ENCODE results near the gene GSTM1. TPM values are rescaled to one million over a fixed set of nuclear protein-coding genes. Genes with fewer than 3 reads are reported as not detected.
"Not testable (repeated sequence)": the region's sequence is repeated elsewhere in the genome, so short reads cannot be mapped to it uniquely, and the experiment has no call there.

Gene GSTM1
- polyA plus RNA-seq, 3 donors, result 2.3 to 121 (median 105) TPM

DNA sequence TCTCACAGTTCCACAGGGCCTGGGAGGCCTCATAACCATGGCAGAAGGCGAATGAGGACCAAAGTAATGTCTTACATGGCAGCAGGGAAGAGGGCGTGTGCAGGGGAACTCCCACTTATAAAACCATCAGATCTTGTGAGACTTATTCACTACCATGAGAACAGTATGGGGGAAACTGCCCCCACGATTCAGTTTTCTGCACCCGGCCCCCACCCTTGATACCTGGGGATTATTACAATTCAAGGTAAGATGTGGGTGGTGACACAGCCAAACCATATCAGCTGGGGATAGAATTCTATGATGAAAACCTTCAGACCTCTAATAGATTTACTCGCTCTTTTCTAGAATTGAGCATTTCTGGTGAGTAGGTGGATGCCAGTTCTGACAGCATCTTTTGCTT is 6.8 kb downstream of the GSTM1 start:
- not testable (repeated sequence) for DNase-seq

DNA sequence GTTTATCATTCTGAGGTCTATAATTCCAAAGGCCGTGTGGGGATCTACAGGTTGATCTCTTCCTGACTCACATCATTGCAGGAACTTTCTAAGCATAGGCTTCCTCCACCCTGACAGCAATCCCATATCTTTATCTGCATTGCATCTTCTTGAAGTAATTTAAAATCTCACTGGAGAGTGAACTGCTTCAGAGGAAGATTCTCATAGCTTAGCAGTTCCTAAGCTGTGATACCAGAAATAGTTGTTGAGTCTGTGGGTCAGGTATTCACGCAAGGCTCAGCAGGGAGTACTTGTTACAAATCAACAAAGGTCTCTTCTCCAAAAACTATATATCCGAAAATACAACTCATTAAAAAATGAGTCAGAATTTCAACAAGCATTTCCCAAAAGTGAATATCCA is 7.5 kb downstream of the GSTM1 start:
- not testable (repeated sequence) for DNase-seq

DNA sequence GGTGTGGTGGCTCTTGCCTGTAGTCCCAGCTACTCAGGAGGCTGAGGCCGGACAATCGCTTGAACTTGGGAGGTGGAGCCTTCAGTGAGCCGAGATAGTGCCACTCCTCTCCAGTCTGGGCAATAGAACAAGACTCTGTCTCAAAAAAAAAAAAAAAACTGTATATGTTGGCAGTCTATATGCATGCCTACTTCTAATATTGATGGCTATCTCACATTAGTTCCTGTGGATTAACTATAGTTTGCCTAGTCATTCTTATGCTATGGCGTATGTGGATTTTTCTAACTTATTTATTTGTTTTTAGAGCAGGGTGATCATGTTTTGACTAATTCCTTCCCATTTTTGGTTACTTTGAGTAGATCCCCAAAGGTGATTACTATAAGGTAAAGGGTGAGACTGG is 9.4 kb downstream of the GSTM1 start:
- DNase-seq, result no peak

DNA sequence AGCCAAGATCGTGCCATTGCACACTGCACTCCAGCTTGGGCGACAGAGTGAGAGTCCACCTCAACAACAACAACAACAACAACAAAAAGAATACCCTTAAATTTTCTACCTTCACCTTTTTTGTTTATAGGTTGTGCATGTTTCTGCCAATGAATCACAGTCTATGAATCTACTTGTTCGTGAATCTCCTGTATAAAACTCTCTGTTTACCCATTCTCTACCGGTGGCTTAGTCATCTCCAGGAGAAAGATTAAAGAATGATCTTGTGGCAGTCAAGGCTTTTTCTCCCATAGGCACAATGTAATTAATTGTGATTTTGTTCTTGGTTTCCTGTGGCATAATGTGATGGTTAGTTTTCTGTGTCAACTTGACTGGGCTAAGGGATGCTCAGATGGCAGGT is 10.2 kb downstream of the GSTM1 start:
- DNase-seq, result not testable (repeated sequence)

DNA sequence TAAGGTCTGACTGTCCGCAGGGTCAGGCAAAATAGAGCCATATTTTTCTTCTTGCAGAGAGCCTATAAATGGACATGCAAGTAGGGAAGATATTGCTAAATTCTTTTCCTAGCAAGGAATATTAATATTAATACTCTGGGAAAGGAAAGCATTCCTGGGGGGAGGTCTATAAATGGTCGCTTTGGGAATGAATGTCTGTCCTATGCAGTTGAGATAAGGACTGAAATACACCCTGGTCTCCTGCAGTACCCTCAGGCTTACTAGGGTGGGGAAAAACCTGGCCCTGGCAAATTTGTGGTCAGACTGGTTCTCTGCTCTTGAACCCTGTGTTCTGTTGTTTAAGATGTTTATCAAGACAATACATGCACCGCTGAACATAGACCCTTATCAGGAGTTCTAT is 15.3 kb downstream of the GSTM1 start:
- DNase-seq, result not testable (repeated sequence)

DNA sequence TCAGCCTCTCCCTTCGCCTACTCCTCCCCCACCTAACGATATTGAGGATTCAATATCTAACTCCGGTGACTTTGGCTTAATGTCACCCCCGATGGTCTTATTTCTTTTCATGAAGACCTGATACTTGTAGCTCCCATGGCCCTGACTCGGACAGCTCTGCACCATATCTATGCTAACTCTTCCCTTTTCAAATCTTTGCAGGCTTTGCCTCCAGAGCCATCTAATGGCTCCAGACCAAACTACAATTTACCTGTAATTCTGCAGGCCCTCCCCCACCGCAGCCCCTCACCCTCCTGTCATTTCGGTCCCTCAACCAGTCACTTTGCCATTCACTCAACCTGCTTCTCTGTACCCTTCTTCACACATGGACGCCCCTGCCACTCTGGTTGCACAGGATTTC is 16.6 kb downstream of the GSTM1 start:
- DNase-seq, result no peak

DNA sequence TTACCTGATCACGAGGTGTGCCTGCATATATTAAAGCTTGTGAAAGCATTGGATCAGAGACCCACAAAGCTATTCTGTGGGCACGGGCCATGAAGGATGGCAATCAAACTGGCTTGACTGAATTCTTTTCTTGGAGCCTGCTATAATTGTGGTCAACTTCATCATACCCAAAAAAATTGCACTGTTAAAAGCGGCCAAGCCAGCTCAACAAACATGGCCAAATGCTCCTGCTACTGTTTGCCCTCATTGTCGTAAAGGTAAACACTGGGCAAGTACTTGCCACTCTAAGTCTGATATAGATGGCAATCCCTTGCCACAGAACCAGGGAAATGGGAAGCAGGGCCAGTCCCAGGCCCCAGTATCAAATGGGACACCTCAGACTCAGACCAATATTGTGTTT is 17.8 kb downstream of the GSTM1 start:
- no peak for DNase-seq

DNA sequence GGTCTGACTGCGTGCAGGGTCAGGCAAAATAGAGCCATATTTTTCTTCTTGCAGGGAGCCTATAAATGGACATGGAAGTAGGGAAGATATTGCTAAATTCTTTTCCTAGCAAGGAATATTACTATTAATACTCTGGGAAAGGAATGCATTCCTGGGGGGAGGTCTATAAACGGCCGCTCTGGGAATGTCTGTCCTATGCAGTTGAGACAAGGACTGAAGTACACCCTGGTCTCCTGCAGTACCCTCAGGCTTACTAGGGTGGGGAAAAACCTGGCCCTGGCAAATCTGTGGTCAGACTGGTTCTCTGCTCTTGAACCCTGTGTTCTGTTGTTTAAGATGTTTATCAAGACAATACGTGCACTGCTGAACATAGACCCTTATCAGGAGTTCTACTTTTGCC is 21.3 kb downstream of the GSTM1 start:
- not testable (repeated sequence) for DNase-seq

DNA sequence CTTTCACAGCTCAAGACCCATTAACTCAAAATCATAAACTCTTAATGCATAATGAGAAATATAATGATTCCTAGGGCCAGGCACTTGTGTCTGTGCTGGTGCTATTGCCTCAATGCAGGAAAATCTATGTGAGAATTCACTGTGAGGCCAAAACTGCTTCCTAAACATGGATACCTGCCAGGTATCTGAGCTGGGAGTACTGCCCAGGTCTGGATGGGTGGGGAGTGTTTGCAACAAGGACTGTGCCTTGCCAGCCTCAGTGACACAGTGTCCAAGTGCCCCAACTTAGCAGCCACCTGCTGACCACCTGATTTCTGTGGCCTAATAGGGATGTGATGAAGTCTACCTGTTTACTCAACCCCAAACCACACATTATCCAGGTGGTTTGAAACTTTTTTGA is 22.2 kb downstream of the GSTM1 start:
- not testable (repeated sequence) for DNase-seq

DNA sequence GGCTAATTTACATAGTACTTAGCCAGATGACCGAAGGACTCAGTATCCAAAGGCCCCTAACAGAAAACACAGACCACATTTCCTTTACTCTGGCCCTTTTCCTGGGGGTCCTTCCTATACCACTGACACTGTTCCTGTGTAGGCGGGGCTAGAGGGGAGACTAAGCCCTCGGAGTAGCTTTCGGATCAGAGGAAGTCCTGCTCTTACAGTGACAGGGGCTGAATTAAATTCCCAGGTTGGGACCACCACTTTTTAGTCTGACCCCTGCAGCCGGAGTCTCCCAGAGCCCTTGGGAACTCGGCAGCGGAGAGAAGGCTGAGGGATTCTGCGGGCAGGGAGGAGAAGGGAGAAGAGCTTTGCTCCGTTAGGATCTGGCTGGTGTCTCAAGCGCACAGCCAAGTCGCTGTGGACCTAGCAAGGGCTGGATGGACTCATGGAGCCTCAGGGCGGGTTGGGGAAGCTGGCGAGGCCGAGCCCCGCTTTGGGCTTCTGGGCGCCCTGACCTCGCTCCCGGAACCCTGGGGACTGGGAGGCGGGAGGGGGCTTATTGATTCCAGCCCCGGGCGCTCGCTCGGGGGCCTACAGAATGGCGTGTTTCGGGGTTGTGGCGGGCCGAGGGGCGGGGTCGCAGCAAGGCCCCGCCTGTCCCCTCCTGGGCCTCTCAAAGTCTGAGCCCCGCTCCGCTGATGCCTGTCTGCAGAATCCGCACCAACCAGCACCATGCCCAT is 24.1 kb downstream of the GSTM1 start, which contains the start of gene GSTM5:
GSTM5 (plus strand) TSS at position 659 of the 728 bp plus-strand sequence; CDS start at position 721, 62 bp downstream.
- DNase-seq, result not testable (repeated sequence)

DNA sequence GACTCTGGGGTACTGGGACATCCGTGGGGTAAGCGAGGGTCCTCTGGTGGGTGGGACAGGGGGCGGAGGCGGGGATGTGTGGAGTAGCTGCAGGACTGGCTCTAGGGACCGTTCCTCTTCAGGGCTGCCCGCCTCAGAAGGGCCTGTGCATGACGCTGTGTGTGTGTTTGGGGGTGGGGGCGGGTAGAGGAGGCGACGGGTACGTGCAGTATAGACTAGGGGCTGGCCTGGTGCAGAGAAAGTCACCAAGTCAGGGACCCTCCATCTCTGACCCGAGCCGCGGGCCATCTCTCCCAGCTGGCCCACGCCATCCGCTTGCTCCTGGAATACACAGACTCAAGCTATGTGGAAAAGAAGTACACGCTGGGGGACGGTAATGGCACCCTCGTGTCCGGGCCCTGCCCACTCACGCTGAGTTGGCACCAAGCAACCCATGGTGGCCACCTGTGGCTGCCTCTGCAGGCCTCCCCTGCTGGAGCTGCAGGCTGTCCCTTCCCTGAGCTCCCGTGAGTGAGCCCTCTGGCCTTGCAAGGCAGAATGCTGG is 24.8 kb downstream of the GSTM1 start:
- DNase-seq, result no peak

DNA sequence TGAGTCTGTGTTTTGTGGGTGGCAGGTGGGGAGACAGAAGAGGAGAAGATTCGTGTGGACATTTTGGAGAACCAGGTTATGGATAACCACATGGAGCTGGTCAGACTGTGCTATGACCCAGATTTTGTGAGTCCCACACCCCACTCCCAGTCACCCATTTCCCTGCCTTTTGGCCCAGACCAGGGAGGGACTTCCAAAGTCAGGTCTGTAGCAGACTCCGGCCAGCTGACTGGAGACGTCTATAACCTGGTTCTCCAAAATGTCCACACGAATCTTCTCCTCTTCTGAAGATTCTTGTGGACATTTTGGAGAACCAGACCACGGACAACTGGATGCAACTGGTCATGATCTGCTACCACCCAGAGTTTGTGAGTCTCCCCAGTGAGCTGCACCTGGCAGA is 26.0 kb downstream of the GSTM1 start:
- DNase-seq, result no peak

DNA sequence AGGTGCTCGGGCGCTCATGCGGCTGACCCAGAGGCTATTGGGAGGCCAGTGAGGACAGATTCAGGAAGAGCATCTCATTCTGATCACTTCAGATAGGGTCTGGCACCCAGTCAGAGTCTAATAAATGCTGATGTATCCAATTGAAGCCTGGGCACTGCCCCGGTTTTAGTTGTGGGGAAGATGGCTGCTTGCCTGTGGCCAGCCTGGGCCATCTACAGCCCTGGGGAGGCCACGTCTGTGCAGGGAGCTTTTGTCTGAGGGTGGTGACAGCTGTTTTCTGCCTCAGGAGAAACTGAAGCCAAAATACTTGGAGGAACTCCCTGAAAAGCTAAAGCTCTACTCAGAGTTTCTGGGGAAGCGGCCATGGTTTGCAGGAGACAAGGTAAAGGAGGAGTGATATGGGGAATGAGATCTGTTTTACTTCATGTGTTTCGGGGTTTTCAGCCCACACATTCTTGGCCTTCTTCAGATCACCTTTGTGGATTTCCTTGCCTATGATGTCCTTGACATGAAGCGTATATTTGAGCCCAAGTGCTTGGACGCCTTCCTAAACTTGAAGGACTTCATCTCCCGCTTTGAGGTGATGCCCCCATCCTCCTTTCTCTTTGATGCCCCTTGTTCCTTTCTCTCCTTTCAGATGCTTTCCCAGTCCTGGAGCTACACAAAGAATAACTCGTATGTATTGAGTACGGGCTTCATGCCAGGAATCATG is 27.2 kb downstream of the GSTM1 start:
- DNase-seq, result no peak

DNA sequence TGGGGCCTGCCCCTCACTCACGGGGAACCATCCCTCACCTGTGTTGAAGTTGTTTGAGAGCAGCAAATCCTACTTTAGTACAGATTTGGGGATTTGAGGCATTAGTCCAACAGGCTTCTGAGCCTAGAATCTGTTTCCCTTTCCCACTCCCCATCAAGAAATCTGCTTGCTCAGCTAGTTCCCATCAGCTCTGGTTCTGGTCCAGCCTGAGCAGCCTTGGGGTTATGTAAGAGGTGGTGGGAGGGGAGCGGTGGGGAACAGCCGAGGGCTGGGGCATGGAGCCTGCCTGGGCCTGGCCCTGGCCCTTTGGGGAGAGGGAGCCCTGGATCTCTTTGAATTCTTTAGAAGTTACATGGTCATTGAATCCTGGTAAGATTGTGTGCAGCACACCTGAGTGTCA is 28.5 kb downstream of the GSTM1 start:
- DNase-seq, result no peak

DNA sequence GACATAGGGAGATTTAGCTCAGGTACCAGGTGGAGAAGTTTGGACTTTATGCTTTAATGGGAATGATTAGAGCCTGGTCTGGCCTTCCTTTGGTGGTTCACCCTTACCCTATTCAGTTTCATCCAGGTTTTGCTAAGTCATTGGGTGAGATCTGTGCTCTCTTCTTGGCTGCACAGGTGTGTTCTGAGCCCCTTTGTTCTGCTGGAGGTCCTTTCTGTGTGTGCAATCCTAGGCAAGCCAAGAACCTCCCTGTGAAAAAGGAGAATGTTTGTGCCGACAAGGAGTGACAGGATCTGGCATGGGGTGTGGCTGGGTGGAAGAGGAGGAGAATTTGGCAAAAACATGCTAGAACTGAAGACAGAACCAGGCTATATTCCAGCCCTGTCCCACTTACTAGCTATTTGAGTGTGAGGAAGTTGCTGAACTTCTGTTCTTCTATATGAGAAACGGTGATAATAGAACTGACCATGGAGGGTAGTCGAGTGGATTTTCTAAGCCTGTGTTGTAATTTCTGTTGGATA is 29.0 kb downstream of the GSTM1 start:
- DNase-seq, result no peak

DNA sequence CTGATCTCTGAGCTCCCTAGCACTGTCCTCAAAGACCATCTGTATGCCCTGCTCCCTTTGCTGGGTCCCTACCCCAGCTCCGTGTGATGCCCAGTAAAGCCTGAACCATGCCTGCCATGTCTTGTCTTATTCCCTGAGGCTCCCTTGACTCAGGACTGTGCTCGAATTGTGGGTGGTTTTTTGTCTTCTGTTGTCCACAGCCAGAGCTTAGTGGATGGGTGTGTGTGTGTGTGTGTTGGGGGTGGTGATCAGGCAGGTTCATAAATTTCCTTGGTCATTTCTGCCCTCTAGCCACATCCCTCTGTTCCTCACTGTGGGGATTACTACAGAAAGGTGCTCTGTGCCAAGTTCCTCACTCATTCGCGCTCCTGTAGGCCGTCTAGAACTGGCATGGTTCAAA is 30.1 kb downstream of the GSTM1 start:
- DNase-seq, result no peak

DNA sequence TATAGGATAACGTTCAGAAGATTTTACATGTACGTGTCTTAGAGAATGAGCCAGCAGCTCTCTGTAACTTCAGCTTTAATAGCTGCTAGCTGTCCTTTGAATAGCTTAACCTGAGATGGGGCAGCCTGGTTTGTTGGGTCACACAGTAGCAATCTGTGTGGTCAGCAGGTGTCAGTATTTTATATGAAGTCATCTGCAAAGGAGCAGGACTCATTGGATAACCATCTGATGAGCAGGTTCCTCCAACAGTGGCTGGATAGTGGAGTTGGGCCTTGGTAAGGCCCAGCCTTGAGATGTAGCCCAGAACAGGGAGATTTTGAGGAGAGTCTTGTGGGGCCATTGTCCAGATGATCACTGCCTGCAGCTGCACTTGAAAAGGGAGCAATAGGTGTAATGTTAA is 30.9 kb downstream of the GSTM1 start:
- DNase-seq, result no peak

DNA sequence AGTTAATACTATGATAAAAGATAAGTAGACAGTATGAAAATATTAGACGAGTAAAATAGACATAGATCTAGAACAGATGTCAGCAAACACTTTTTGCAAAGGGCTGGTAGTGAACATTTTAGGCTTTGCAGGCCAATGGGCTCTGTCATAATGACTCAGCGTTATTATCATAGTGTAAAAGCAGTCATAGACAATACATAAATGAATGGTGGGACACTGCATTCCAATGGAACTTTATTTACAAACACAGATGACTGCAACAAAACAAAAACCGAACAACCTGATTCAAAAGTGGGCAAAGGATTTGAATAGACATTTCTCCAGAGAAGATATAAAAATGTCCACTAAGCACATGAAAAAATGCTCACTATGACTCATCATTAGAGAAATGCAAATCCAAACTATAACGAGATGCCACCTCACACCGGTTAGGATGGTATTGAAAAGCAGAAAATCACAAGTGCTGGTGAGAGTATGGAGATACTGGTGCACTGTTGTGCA is 31.8 kb downstream of the GSTM1 start:
- no peak for DNase-seq

DNA sequence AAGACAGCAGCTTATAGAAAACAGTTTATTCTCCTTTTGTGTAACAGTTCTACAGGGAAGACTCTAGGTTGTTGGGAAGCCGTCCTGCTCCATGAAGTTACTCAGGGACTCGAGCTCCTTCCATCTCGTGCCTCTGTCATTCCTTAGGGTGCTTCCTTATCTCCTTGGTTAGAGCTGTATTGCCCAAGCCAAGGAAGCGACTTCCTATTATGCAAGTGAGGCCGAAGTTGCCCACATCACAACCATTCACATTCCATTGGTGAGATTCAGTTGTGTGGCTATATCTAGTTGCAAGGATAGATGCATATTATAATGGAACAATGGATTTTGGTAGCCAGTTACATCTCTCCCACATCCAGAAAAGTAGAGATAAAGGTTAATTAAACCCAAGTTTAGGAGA is 33.4 kb downstream of the GSTM1 start:
- no peak for DNase-seq

DNA sequence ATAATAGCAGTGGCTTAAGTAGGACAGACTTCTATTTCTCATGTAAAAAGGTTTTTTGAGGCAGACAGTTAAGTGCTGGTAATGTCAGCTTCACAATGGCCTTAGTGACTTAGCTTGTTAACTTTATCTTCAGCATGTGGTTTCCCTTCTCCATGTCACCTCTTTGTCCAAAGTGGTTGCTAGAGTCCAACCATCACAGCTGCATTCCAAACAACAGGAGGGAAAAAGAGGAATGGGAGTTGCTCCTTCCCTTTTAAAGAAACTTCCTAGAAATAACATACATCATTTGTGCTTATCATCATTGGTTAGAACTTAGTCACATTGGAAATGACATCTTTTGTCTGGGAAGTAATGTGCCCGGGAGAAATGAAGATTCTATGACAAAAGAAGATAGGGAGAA is 34.4 kb downstream of the GSTM1 start:
- no peak for DNase-seq

DNA sequence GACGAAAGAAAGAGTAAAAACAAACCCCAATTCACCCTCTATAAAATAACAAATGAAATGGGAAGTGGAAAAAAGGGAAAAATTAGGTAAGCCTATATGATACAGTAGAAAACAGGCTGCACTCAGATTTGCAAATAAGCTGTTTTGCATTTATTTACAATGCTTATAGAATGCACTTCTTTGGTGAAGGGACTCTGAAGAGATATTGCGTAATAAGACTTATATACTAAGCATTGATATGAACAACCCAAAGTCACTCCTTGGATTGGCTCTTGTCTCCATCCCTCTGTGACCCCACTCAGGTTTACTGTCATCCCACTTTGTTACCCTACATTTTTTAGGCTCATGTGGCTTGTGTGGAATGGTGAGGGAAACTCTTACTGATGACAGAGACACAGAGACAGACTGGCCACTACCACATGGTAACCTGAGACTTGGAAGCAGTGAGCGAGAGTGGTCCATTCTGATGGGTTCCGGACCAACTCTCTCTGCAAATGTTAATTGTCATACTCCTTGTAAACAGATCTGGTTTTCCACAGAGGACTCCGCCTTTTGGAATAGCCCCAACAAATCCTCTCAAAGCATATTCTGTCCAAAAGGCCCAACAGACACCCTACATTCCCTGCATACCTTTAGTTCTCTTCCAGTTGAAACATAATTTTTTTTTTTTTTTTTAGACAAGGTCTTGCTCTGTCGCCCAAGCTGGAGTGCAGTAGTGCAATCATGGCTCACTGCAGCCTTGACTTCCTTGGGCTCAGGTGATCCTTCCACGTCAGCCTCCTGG is 35.5 kb downstream of the GSTM1 start:
- no peak for DNase-seq

DNA sequence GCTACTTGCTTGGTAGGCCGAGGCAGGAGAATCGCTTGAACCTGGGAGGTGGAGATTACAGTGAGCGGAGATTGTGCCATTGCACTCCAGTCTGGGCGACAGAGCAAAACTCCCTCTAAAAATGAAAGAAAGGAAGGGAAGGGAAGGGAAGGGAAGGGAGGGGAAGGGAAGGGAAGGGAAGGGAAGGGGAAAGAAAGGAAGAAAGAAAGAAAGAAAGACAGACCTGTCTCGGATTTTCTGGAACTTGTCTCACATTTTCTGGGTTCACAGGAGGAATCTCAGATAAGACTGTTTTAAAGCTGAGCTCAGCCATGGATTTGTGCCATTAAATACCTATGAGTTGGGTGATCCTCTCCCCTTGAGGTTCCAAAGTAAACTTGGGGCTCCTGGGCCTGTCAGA is 37.3 kb downstream of the GSTM1 start:
- no peak for DNase-seq

Measured in renal pelvis (tissue), 4 donors.